HG02798 (cell line): ENCODE results near the gene ZNF565.
"Not testable (repeated sequence)": the region's sequence is repeated elsewhere in the genome, so short reads cannot be mapped to it uniquely, and the experiment has no call there.

ENCODE experiments used
- ATAC-seq: cut with Tn5 transposase; IDR thresholded peaks from one replicate; pipeline ENCODE4 v1.9.1; 2021; ENCODE audit warnings: mild to moderate bottlenecking; ENCODE audit not compliant: unreplicated experiment, poor library complexity

ZNF565 gene

GRCh38 chr19:36152352-36153091 is 61.9 kb downstream of the ZNF565 start, which contains the start of gene COX7A1:
COX7A1 (minus strand) TSS chr19:36152447; CDS start chr19:36152407, 40 bp downstream.
- no peak for ATAC-seq

GRCh38 chr19:36152019-36152351 is 62.5 kb downstream of the ZNF565 start:
- ATAC-seq, result no peak

DNA sequence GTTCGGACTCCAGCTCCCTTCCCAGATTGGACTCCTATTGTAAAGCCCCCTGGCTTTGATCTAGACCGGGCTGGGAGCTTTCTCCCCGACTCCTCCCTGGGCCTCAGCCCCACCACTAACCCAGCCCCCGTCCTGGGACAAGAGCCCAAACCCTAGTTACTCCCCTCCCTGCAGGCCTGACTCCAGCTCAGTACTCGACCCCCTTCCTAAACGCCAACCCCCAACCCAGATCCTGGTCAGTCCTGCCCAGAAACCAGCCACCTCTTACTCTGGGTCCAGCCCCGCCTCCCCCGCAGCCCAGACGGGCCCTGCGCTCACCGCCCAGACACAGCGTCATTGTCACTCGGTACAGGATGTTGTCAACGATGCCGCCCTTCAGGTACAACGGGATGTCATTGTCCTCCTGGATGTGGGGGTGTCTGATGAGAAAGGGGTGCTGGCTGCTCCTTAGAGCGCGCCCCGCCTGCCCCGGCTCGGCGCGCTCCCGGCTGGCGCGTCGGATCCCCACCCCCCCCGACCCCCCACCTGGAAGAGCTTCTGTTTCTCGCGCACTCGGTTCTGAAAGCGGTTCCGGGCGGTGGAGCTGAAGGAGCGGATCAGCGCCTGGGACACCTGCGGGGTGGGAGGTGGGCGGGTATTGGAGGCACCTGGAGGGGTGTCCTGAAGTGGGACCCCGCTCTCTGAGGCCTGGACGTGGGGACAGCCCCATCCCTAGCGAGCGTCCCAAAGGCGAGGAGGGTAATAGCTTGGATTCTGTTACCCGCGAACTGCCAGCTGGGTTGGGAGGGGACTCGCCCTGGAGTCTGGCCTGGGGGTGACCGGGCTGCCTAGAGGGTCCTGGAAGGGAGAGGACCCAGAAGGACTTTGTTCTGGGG is 63.1 kb downstream of the ZNF565 start:
- no peak for ATAC-seq

DNA sequence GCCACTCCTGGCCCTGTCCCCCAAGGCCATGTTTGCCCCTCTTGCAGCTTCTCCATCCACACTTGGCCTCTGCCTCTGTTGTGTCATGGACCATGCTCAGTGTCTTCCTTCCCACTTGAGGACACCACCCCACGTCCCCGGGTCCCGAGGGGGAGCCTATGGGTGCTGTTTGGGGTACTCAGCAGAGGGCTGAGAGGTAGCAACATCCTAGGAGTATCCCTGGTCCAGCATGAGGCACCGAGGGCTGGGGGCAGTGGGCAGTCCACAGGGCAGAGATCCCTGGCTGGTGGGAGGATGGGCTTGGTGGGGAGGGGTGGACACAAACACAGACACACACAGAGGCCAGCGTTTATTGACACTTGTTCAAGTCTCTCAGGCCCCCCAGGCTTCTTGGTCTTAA is 63.9 kb downstream of the ZNF565 start:
- ATAC-seq, result no peak

GRCh38 chr19:36149673-36150406 is 64.6 kb downstream of the ZNF565 start:
- no peak for ATAC-seq

GRCh38 chr19:36144624-36145023 is 69.8 kb downstream of the ZNF565 start:
- ATAC-seq, result no peak

DNA sequence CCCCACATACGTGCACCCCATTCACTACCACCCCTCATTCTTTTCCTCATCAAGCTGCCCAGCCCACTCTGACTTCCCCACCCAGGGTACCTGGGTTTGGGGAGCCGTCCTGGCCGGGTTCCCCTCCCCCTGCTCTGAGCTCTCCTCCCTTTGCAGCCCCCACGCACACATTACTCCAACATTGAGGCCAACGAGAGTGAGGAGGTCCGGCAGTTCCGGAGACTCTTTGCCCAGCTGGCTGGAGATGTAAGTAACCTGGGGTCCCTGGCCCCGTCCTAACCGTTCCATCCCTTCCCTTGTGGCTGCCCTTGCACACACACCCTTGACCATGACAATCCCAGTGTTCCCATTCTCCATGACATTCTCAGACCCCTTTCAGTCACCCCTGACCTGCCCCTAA is 72.0 kb downstream of the ZNF565 start:
- no peak for ATAC-seq

GRCh38 chr19:36142046-36142445 is 72.4 kb downstream of the ZNF565 start:
- ATAC-seq, result no peak

- ATAC-seq, result peak; percentile 49
Measured at GRCh38 chr19:36141039-36141927, 73.2 kb downstream of the ZNF565 start.

DNA sequence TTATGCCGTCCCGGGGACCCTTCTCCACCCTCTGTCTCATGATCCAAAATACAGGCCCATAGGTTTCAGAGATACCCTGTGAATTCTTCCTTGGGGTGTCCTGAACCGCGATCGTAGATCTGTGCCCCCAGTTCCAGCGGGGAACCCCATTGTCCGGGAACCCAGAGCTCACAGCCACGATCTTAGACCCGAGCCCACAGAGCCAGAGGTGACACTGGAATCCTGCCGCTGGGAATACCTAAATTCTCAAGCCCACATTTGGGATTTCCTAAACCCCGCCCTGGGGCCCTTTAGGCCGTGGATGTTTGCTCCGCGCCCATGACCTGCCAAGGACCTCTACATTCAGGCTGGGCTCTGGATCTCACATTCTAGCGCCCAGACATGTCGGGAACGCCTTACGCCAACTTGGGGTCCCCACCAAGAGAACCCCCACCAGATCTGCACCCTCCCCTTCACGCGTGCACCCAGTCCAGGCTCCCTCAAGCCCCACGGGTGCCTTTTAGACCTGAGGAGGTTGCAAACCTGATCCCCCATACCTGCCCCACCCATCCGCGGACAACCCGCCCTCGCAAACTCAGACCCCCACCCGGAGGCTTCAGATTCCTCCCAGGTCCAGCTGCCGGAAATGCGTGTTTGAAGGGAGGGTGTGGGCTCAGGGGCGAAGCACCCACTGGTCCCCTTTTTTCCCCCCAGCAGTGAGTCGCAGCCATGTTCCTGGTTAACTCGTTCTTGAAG is 74.0 kb downstream of the ZNF565 start:
- ATAC-seq, result no peak

GRCh38 chr19:36139473-36140303 is 74.8 kb downstream of the ZNF565 start, which contains the start of gene CAPNS1:
CAPNS1 (plus strand) TSS chr19:36140066; CDS start chr19:36141012, 946 bp downstream.
- ATAC-seq, result peak; percentile 92

DNA sequence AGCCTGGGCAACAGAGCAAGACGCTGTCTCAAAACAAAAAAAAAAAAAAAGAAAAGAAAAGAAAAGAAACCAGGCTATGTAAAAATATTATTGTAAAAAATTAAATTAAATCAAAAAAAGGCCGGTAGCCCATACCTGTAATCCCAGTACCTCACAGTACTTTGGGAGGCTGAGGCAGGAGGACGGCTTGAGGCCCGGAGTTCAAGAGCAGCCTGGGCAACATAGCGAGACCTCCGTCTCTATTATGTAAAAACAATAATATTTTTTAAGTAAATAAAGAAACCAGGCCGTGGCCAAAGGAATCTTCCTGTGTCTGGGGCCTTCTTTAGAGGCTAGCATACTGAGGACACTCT is 75.4 kb downstream of the ZNF565 start:
- ATAC-seq, result no peak

GRCh38 chr19:36136964-36137686 is 77.3 kb downstream of the ZNF565 start:
- ATAC-seq, result no peak

- ATAC-seq, result not testable (repeated sequence)
Measured at GRCh38 chr19:36134867-36135266, 79.6 kb downstream of the ZNF565 start.
